AG04450 (cell line): ENCODE data around the gene ENHO. TPM values are rescaled to one million over a fixed set of nuclear protein-coding genes. Genes with fewer than 3 reads are reported as not detected.
A peak's percentile ranks its signal among the peaks of the same experiment; 100 is the strongest.

Source experiments
- CTCF ChIA-PET: fragments of 300-600, 350-600 bp; formaldehyde crosslinking; extraction: SDS; loops from one replicate; lab custom pipeline; 2022; ENCODE audit warnings: antibody characterized with exemption, inconsistent platforms; lab: Charles Lee
- POLR2A ChIA-PET: fragments of 350-600 bp; formaldehyde crosslinking; extraction: SDS; loops from one replicate; lab custom pipeline; 2021; ENCODE audit warnings: antibody characterized with exemption, inconsistent platforms; lab: Yijun Ruan, JAX
- DNase-seq: peaks from one replicate; pipeline ENCODE4 v3.0.0-alpha.2; 2011; ENCODE audit warnings: low read depth, low spot score
- H3K27ac ChIP-seq: one replicate; pipeline ENCODE4 v1.5.1; 2012; ENCODE audit warnings: low read depth, low read length, control low read depth
- H3K27me3 ChIP-seq: one replicate; pipeline ENCODE4 v1.6.0; 2012; ENCODE audit warnings: low read length; ENCODE audit not compliant: control insufficient read depth, insufficient read depth
- H3K4me3 ChIP-seq: 2 replicates; pipeline ENCODE4 v1.5.1; 2011; ENCODE audit warnings: mild to moderate bottlenecking, low read depth, low read length, control low read depth
- H3K9me3 ChIP-seq: 2 replicates; pipeline ENCODE4 v1.5.1; 2012; ENCODE audit warnings: low read length; ENCODE audit not compliant: control insufficient read depth, insufficient read depth
- polyA plus RNA-seq: library from polyadenylated mRNA; depleted of rRNA; stranded (reverse); fragments of >200 nt; gene quantifications from 2 replicates; pipeline ENCODE4 v1.2.3, GENCODE V29; 2011
- TF ChIP-seq, protein P1 (sequence below): IDR thresholded peaks from 2 replicates; pipeline ENCODE4 v1.5.1; 2011; ENCODE audit warnings: low read depth, low read length, control low read depth, inconsistent platforms

The ENHO gene
- polyA plus RNA-seq, 1 experiment, result not detected

DNA sequence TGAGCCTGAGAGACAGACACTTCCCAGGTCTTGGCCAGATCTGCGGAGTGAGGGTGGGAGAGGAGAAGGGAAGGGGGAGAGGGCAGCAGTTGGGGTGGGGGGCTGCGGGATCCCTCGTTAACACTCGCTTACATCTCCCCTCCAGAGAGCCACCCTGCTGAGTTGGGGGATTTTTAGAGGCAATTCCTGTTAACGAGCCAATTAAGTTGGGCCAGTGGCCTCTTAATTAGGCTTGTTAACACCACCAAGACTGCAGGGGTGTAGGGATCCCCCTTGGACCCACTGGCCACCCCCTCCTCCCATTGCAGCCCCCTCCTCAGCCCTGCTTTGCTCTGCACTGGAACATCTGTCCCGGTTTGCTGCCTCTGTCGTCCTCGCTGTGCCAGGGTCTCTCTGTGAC is 43.1 kb upstream of the ENHO start:
- Histone ChIP-seq H3K27ac (no peak overlapping the region), H3K4me3 (no peak overlapping the region), H3K27me3 (peaks cover 56% of the 10 kb centered on the region), H3K9me3 (peaks cover 3% of the 10 kb centered on the region)
- ChIA-PET CTCF (no interaction called here), POLR2A (no interaction called here)
- TF ChIP-seq, protein P1, sequence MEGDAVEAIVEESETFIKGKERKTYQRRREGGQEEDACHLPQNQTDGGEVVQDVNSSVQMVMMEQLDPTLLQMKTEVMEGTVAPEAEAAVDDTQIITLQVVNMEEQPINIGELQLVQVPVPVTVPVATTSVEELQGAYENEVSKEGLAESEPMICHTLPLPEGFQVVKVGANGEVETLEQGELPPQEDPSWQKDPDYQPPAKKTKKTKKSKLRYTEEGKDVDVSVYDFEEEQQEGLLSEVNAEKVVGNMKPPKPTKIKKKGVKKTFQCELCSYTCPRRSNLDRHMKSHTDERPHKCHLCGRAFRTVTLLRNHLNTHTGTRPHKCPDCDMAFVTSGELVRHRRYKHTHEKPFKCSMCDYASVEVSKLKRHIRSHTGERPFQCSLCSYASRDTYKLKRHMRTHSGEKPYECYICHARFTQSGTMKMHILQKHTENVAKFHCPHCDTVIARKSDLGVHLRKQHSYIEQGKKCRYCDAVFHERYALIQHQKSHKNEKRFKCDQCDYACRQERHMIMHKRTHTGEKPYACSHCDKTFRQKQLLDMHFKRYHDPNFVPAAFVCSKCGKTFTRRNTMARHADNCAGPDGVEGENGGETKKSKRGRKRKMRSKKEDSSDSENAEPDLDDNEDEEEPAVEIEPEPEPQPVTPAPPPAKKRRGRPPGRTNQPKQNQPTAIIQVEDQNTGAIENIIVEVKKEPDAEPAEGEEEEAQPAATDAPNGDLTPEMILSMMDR, result no peak
- no peak for DNase-seq

DNA sequence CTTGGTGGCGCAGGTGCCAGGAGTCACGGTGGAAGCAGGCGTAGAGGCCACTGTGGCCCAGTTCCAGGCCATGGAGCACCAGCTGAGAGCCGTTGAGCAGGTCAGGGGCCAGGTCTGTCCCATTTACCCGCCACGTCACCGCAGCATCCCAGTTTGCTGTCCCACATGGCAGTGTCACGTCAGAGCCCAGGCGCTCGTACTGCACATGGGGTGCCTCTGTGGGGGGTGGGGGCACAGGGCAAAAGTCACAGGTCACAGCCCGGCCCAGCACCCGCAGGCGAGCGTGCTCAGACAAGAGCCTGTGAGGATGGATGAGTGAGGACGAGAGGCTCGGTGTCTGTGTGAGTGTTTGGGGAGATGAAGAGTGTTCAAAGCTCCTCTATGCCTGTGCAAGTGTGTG is 41.8 kb upstream of the ENHO start:
- TF ChIP-seq, protein P1, result no peak
- ChIA-PET CTCF (no interaction called here), POLR2A (no interaction called here)
- Histone ChIP-seq H3K27me3 (peaks cover 51% of the 10 kb centered on the region), H3K4me3 (no peak overlapping the region), H3K27ac (no peak overlapping the region), H3K9me3 (peaks cover 3% of the 10 kb centered on the region)
- no peak for DNase-seq

DNA sequence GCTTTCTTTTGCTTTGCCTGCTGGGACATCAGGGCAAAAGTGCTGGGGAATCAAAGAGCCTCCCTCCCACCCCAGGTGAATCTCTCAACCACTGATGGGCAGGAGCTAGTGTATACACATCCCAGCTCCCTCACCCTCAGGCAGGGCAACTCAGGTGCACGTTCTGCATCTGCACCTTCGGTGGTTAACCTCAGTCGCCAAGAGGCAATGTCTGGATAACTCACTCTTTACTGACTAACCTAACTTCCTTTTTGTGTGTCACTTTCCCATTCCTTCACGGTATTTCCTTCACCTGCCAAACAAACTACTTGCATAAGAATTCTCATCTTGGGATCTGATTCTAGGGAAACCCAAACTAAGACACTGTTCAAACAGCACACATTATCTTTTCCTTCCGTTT is 40.5 kb upstream of the ENHO start:
- no peak overlapping the region for H3K27ac ChIP-seq
- no peak for DNase-seq
- TF ChIP-seq, protein P1, result no peak
- no peak overlapping the region for H3K4me3 ChIP-seq
- peaks cover 3% of the 10 kb centered on the region for H3K9me3 ChIP-seq
- ChIA-PET CTCF (interaction anchor here (1.8 kb wide), 1 partner anchor 28 kb away, joined by 6 read pairs; no protein-coding TSS in a partner anchor), POLR2A (no interaction called here)
- peaks cover 50% of the 10 kb centered on the region for H3K27me3 ChIP-seq

DNA sequence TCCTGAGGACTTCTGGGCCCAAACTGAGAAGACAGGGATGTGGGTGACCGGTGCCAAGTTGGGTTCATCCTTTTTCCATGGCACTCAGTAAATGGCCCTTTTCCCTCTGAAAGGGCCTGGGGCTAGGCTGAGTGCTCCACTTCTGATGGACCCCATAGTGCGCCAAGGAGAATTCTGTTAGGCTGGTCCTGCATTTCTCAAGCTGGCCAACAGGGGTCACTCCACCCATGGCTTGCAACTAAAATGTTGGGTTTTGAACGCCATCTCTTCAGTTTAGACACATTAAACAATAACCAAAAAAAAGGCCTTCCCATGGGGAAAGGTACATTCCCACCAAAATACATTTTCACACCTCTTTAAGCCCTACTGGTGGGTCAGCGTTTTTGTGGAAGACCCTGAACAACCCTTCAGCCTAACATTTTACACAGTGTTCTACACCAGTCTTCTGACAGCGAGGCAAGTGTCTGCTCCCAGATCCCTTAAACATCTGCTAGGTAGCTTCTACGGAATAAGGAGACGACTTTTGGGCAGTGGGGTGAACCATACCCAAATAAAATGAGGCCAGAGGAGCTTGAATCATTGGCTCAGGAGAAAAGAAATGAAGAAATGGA is 39.5 kb upstream of the ENHO start:
- ChIA-PET CTCF (interaction anchor here (1.8 kb wide), 1 partner anchor 30 kb away, joined by 6 read pairs; no protein-coding TSS in a partner anchor), POLR2A (no interaction called here)
- no peak for DNase-seq
- peaks cover 3% of the 10 kb centered on the region for H3K9me3 ChIP-seq
- H3K27me3 ChIP-seq, result peaks cover 48% of the 10 kb centered on the region
- no peak overlapping the region for H3K4me3 ChIP-seq
- no peak overlapping the region for H3K27ac ChIP-seq
- TF ChIP-seq, protein P1, result peak; percentile 54

DNA sequence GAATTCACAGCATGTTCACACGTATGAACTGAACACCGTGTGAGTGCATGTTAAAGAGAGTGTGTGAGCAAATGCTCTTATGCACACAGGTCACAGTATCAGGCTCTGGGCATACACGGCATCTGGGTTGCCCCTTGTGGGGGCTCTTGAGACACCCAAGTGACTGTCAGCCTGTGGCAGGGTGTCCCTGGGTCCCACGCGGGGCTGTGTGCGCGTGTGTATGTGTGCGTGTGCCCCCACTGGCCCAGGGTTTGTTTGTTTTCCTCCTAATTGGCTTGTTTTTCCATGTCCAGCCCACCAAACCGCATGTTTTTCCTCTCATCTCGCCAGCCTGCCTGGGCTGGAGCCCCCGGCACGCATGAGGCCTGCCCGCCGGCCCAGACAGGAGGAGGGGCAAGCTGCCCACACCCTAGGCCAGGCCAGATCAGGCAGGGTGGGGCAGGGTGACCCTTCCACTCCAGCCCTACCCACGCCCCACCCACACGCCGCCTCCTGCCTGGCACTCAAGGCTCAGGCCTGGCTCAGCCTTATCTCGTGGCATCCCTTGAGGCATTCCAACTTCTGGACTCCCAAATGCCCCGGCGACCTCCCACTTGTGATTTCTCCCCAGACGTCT is 37.9 kb upstream of the ENHO start:
- CTCF ChIA-PET, result interaction anchor here (1.7 to 2.0 kb wide), 2 partner anchors 30 to 73 kb away, joined by 4 to 6 read pairs; no protein-coding TSS in a partner anchor
- TF ChIP-seq, protein P1, result no peak
- DNase-seq, result no peak
- Histone ChIP-seq H3K27ac (no peak overlapping the region), H3K27me3 (peaks cover 41% of the 10 kb centered on the region), H3K4me3 (no peak overlapping the region), H3K9me3 (peaks cover 3% of the 10 kb centered on the region; the same call in 1 of the 2 replicates)
- POLR2A ChIA-PET, result no interaction called here
